GOT3 (cell line): ENCODE results near the gene SHTN1.

ENCODE experiments used
- DNase-seq: peaks from one replicate; lab custom pipeline; 2025; ENCODE audit warnings: mixed read lengths; lab: John Stamatoyannopoulos, UW

The SHTN1 gene

DNA sequence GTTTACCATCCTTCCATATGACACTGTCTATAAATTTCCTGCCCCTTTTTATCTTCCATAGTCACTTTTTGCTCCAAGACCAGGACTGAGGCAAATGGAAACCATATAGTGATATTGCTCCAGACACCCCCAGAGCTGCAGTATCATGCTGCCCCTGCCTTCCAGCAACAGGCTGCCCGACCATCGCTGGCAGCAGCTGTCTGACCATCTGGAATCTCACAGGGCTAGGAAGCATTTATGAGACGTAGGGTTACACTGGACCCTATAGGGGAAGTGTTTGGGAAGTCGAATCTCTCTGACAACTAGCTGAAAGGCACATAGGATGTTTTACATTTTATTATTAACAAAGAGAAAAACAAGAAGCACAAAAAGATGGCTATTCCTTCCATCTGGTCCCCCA lies 136.3 kb downstream of the SHTN1 start:
- DNase-seq = no peak

DNA sequence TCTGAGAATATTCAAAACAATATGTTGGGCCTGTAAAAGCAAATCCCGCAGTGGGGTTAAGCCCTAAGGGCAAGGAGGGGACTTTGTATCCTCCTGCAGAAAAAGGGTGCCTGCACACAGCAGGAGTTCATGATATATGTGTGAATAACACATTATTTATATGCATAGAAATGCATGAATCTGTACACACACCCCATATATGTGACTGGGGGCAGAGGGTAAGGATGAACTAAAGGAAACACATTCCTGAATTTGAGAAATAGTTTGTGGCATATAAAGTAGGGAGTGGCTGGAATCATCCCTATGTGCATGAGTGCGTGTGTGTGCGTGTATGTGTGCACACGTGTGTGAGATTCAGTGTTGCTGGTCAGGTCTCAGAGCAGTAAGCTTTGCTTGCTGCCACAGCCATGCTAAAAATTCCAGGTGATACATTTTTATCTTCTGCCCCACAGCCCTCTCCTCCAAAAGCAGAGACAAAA lies 136.8 kb downstream of the SHTN1 start:
- DNase-seq = no peak

DNA sequence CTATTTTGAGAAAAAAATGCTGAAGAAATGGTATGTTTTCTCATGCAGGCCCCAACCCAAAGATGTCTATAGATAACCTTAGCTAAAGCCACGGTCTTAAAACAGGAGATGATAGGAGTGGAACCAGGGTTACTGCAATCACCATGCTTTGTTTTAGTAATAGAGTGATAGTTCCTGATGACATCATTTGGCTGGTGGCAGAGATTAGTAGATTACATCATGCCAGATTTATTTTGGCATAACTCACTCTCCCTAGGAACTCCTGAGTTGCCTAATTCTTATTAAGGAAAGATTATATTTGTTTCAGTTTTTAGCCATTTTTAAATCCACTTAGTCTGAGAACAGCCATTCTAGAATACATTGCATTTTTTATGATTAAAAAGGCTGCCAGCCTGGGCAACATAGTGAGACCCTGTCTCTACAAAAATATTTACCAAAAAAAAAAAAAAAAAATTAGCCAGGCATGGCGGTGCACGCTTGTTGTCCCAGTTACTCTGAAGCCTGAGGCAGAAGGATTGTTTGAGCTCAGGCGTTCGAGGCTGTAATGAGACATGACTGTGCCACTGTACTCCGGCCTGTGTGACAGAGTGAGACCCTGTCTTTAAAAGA lies 137.9 kb downstream of the SHTN1 start:
- no peak for DNase-seq

DNA sequence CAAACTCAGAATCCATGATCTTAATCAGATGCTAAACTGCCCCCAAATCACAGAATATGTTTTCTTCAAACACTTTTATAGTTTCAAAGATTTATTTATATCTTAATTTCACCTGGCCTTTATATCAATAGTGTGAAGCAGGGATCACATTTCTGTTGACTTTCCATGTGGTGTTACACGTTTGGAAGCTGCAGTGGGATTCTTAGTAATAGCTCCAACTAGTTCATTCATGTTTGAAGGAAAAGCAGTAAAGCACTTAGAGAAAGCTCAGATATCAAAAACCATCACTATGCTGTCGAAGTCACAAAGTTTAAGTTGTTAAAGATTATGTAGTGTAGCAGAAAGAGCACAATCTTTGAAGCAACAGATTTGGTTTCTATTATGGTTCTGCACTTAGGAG lies 138.9 kb downstream of the SHTN1 start:
- no peak for DNase-seq

DNA sequence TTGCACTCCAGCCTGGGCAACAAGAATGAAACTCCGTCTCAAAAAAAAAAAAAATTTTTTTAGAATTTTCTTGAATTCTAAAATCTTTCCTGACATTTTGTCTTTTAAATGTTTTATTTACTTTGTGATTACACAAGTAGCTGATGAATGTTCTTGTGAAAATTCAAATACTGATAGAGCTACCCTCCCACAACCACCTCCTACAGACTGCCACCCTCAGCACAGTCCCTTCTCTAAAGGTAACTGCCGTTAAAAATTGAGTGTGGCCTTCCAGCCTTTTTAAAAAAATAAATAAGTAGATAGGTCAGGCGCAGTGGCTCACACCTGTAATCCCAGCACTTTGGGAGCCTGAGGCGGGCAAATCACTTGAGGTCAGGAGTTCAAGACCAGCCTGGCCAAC lies 140.6 kb downstream of the SHTN1 start:
- DNase-seq = no peak

DNA sequence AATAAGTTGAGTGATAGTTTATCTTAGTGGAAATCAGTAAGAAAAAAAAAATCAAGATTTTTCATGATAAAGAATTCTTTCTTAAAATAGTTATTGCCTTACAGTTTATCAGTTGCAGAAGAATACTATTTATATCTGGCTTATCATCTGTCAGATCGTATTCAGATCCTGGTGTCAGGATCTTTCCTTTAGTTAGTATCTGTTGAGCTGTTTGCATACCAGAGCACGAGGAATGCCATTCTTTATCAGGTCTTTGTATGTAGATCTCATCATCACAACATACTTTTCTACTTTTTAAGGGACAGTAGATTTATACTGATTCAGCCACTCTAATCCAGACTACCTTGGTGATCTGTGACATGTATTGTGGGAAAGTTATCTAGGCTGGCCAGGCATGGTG lies 143.2 kb downstream of the SHTN1 start:
- no peak for DNase-seq

DNA sequence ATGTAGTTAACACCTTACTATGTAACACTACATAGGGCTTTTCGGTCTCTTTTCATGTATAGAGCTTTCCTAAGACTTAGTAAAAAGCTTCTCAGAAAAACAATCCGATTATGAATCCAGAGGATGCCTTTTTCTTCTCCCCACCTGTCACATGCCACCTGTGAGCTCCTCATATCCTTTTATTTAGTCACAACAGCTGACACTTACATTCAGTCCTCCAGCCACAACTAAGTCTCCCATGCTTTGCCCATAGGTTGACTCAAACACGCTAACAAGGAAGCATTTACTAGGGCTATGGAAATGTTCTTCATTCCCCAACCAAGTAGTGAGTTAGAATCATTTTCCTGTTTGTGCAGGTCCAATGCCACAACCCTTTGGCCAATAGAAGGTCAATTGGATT lies 147.8 kb downstream of the SHTN1 start:
- DNase-seq = no peak

DNA sequence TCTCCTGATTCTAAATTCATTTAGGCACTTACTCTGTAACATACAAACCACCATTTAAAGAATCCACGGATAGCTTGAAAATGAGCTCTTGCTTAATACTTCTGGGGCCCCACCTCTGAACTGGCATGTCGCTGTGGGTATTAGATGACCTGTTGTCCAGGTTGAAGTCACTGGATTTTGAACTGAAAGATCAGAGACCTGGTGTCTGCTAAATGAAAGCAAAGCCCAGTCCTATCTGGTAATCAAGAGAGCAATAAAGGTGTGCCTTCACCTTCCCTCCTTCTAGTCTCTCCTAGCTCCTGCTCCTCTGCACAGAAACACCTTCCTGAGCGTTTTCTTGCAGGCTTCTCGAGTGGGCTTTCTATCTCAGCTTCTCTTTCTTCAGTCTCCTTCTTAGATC lies 151.3 kb downstream of the SHTN1 start:
- DNase-seq = no peak

DNA sequence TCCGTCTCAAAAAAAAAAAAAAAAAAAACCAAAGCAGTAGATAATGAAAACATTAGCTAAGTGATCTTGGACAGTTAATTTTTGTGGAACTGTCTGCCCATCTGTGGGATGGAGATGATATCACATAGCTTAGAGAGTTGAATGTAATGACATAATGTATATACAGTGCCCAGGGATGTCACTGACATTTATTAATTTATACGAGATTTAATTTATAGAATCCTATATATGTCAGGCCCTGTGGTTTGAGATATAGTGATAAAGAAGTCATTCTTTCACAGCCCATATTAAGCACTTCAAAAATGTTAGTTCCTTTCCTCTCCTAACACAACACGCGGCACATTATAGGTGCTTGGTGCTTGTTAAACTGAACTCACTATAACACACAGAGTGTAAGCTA lies 151.7 kb downstream of the SHTN1 start:
- DNase-seq = no peak

DNA sequence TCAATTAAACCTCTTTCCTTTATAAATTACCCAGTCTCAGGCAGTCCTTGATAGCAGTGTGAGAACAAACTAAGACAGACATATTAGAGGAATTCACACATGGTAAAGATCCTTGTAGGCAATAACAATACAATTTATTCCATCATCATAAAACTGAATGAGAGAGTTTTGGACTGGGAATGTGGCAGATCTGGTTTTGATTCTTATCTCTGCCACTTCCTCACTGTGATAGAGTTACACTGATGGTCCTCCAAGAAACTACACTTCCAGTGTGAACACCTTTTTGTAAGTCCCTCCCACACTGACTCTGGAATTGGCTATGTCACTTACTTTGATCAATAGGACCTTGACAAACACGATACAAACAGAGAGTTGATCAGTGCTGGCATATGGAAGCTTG lies 152.7 kb downstream of the SHTN1 start:
- no peak for DNase-seq

DNA sequence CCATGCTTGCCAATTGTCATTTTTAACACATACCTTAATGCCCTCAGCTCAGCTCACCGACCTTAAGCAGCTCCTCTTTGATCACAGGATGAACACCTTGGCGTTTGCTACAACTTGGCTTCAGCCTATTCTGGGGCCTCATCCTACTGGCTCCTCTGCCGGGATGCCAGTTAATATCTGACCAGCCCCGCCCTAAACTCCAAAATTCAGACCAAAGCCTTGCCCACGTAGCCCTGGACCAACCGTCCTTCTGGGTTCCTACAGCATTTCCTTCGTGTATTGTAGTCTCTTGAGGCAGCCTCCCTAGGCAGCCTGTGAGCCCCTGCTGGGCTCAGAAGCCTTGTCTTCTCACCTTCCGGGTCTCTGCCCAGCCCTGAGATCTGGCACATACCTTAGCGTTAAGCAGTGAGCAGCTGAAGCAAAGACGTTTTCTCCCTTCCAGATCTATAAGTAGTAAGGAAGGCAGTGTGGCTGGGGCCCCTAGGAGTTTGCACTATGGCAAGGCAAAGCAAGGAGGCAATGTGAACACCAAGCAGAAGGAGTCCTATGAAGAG lies 154.9 kb downstream of the SHTN1 start:
- no peak for DNase-seq

DNA sequence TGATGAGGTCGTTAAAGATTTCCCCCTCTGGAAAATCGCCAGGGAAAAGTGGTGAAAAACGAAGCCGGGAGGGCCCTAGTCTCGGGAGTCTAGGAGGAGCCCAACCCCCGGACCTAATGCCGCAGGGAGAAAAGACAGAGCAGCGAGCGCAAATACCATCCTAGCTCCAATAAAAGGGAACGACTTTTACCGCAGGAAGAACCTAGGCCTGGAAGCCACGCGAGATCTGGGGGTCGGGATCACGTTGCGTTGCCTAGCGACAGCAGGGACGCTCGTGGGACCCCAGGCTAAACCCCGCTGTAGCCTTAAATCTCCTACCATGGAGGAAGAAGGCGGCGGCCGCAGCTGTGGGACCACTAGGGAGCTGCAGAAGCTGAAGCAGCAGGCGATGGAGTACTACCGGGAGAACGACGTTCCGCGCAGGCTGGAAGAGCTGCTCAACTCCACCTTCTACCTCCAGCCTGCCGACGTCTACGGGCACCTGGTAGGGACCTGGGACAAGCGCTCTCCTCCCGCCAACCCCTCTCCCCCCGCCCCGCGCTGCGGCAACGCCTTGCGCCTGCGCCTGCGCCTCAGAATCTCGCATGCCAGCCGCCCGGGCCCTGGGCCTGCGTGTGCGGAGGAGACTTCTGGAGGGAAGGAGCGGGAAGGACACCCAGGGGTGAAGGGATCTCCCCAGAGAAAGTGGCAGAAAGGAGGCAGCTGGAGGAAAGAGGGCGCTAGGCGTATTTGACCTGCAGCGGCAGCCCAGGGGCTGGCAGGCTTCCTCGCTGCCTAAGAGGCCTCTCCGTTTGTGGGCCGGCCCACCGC lies 155.5 kb downstream of the SHTN1 start, which contains the start of gene ENO4:
Gene ENO4, plus strand, starts transcription at position 252 of the 810 bp plus-strand sequence. Its CDS starts 68 bp downstream, at position 320.
- peak; percentile 34 for DNase-seq

DNA sequence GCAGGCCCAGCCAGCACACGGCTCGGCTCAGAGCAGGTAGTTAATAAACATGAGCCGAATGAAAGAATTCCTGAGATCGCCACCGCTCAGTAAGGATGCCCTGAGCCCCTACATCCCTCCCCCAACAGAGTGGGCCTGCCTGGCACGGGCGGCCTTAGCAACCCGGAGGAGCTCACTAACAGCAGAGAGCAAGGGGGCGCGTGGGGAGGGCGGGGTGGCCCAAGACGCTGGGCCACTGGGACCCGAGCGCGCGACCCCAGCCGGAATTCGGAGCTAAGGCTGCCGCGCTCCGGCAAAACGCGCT lies 156.1 kb downstream of the SHTN1 start:
- DNase-seq = no peak

DNA sequence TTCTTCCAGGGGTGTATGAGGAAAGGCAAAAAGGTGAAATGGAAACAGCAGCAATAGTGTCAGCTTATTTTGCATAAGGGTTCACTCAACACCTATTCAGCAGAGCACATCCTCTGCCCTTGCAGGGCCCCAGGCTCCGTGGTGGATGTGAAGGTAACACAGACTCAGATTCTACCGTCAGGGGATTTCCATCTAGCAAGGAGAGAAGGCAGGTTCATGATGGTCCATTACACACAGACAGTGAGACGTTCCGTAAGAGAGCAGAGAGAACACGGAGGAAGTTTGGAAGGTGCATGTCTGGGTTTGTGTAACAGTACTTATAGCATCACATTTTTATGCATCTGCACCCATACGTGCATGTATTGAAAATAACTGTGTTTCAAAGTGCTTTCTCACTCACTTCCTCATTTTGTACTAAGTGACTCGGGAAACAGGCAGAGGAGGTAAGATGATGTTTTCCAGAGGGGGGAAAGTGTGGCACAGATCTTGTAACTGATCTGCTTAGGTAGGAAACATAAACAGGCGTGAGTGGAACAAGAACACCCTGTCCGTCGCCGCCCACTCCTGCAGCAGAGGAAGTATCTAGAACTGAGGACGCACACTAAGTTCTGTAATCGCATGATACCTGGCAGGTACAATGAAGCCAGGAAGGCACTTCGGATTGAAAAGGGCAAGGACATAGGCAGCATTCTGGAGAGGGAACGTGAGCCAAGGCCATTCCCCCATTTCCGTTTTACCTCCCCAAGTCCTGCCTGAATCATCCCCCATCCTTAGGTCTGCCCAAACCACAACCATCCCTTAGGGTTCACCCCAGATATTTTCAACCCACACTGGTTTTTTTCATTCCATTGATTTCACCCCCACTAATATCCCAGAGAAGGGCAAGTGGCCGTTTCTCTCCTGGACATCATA lies 156.7 kb downstream of the SHTN1 start:
- no peak for DNase-seq

DNA sequence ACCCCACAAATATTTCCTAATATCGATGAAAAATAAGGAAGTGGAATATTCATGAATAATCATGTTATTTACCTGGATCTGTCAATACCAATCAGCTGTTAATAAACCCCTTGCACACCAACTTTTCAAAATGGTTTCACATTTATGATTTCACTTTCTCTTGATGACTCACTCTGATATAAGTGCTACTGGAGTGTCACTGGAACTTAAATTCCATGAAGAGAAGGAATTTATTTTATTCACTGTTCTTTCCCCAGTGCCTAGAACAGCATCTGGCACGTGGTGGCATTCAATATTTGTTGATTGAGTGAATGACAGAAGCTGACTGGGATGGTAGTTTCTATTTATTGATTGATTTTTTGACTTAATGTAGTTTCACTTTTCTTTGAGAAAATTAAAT lies 159.2 kb downstream of the SHTN1 start:
- DNase-seq = no peak

DNA sequence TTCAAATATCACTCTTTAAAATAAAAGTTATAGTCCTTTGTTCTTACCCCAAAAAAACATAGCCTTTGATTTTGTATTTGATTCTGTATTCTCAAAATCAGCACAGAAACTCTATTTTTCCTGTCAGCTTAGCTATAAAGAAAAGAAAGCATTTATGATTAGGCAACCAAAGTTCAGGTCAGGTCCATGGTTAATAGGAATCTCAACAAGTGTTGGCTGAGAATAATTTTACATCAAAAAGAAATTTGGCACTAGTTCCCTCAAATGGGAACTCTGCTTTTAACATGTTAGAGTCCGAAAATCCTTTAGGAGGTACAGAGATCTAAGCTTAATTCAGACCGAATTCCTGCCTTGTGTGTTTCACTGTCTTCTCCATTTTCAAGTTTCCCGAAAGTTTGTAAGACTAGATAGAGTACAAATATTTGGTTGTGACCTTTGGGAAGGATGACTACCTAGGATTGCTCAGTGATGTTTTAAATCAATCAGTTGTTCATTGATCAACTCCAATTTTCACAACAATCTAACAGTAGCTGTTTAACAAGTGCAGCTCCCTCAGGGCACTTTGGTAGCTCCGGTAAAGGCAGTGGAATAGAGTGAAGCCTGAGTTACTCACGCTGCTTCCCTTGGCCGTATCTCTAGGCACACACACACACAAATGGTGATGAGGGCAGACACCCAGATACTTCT lies 164.5 kb downstream of the SHTN1 start:
- no peak for DNase-seq

DNA sequence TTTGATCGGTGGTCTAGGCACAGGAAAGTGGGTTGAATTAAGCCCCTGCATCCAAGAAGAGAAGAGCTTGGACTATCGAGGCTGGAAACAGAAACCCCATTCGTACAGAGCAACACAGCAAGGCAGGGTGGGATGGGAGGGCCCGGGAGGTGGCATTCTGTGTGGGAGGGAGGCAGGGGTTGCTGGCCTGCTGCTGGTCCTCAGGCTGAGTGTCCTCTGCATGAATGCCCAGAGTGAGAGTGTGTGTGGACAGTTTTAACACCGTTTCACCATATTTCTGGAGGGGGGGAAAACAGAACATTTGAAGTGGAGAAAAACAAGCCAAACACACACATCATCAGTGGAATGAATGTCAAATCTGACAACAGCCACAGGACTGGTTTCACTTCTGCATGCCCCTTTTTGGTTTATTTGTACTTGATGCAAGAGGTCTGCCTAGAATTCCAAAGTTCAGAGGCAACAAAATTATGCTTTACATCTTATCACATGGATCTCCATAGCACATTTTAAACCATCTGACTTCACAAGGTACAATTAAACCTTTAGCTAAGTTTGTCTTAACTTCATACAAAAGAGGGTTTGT lies 166.8 kb downstream of the SHTN1 start:
- no peak for DNase-seq

DNA sequence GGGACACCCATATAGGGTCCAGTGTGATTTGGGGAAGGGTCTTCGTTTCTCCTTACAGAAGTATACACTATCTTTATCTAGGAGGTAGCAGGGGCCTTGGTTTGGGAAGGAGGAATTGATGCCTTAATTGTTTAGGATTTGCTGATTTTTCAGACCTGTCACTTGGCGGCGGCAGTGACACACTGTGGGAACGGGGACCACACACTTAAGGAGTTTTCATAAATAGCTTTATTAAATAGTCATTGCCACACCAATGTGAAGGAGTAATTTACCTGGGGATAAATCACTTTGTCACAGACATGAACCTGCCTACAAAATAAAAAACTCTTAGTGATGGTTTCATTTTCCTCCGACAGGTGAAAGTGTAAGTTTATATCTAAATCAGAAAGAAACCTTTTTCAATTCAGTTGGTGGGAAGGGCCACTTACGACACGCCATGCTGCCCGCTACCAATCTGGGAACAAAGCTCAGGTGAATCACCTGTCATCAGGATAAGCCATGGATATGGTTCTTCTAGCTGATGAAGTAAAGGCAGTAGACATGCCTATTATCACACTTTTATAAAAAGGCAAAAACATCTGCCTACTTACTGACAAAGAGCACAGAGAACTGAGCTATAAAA lies 168.0 kb downstream of the SHTN1 start:
- DNase-seq = no peak

DNA sequence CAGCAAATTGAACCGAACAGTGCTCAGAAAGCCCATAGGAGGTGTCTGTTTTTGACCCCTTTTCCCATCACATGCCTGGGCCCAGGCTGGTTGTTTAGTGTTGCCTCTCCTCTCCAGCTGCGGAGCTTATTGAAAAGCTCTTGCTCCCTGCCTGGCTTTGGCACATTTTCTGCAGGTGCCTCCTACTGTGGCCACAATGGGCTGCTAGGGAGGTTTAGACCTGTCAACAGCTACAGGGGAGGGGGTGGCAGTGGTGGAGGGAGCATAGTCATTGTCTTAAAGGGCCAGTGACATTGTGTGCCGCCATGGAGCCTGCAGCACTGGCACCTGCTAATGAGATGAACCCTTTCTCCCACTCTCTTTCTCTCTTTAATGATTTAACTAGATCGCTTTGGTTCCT lies 168.9 kb downstream of the SHTN1 start:
- no peak for DNase-seq

DNA sequence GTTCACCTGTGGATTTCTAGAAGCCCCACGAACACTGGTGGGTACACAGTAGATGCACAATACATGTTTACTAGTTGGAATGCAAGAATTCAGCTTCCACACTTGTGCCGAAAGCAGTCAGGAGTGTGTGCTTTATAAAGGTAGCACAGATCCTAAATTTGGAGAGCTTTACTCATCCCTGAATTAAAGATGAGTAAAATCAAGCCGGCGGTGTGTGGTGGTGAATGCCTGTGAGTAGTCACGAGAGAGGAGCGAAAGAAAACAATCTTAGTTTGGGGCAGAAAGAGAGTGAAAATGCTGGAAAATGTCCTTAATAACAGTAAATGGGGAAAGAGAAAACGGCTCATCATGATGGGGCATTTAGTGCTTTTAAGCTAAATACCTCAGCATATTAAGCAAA lies 169.3 kb downstream of the SHTN1 start:
- DNase-seq = no peak
